ENCODE measurements around the gene CACNA2D4. TPM values are rescaled to one million over a fixed set of nuclear protein-coding genes. Genes with fewer than 3 reads are reported as not detected.

Gene CACNA2D4
- total RNA-seq, 3 donors from 2014 or later: 3.9 to 9.3 (median 4.8) TPM

DNA sequence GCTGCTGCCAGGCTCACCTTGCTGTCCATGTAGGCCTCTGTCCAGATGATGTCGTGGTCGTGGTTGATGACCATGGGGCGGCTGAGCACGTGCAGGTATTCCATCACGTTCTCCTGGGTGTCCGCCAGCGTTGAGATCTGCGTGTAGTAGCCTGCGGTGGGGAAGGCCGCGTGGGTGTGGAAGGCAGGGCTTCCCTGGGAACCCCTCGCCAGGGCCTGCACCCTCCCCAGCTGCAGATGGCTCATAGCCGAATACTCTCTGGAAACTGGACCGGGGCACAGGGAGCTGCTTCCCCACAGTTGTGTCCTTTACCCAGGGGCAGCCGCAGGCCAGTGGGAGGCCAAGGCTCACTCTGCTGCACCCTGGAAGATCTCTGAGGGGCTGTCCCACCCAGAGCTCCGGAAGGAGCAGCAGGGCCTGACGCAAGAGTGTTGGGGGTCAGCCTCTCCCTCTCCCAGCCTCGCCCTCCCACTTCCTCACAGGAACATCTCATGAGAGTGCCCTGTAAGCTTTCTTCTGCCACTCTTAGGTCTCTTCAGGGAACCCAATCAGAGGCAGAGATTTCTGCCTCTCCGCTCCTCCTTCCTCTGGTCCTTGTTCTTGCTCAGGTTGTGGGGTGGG lies 35.5 kb downstream of the CACNA2D4 start:
- no peaks in the 10 kb centered on the region for H3K36me3 ChIP-seq (ENCODE audit: low read depth)
- H3K4me1 ChIP-seq (ENCODE audit: low read depth): no peaks in the 10 kb centered on the region
- DNase-seq: no peak
- TF ChIP-seq, protein P1, sequence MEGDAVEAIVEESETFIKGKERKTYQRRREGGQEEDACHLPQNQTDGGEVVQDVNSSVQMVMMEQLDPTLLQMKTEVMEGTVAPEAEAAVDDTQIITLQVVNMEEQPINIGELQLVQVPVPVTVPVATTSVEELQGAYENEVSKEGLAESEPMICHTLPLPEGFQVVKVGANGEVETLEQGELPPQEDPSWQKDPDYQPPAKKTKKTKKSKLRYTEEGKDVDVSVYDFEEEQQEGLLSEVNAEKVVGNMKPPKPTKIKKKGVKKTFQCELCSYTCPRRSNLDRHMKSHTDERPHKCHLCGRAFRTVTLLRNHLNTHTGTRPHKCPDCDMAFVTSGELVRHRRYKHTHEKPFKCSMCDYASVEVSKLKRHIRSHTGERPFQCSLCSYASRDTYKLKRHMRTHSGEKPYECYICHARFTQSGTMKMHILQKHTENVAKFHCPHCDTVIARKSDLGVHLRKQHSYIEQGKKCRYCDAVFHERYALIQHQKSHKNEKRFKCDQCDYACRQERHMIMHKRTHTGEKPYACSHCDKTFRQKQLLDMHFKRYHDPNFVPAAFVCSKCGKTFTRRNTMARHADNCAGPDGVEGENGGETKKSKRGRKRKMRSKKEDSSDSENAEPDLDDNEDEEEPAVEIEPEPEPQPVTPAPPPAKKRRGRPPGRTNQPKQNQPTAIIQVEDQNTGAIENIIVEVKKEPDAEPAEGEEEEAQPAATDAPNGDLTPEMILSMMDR (IDR thresholded peaks at IDR 0.05): no peak
- intact Hi-C loops (cut with DNase I, micrococcal nuclease): no loop called here
- no peaks in the 10 kb centered on the region for H3K9me3 ChIP-seq
- no peak overlapping the region for H3K4me3 ChIP-seq
- no peak for ATAC-seq

DNA sequence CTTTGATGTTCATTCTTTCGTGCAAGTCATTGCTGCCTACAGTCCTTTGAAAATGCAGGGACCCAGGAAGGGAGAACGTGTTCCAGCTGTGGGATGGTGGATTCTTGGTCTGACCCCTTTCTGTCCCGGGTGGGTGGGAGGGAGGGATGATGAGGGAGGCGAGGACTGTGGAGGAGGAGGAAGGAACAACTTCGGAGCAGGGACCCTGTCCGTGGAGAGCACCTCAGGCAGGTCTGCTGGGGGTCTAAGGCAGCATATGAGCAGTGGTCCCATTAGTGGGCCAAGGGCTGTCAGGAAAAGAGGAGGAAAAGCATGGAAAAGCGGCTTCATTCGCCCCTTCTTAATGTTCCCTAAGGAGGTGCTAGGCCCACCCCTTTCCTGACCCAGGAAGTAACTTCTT lies 36.0 kb downstream of the CACNA2D4 start:
- H3K9me3 ChIP-seq: no peaks in the 10 kb centered on the region
- TF ChIP-seq, protein P1 (IDR thresholded peaks at IDR 0.05): no peak
- H3K4me3 ChIP-seq: no peak overlapping the region
- intact Hi-C loops (cut with DNase I, micrococcal nuclease): no loop called here
- no peak for DNase-seq
- H3K4me1 ChIP-seq (ENCODE audit: low read depth): no peaks in the 10 kb centered on the region
- no peak for ATAC-seq
- no peaks in the 10 kb centered on the region for H3K36me3 ChIP-seq (ENCODE audit: low read depth)

DNA sequence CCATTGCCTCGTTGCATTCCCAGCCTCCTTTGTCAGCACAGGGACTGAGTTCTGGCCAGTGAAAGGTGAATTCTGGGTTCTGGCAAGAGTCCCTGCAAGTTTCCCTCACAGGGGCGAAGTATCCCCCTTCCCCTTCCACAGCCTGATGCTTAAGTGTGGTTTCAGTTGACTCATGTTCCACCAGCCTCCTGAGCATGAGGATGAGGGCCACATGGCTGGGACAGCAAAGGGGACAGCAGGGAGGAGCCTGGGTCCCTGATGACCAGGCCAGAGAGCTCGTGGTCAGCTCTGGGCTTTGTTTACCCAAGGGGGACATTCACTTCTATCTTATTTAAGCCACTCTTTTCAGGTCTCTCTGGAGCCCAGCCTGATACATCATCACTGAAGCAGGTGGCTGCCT lies 36.5 kb downstream of the CACNA2D4 start:
- Histone ChIP-seq H3K36me3 (ENCODE audit: low read depth) (no peaks in the 10 kb centered on the region), H3K9me3 (no peaks in the 10 kb centered on the region), H3K4me1 (ENCODE audit: low read depth) (no peaks in the 10 kb centered on the region), H3K4me3 (no peak overlapping the region)
- TF ChIP-seq, protein P1 (IDR thresholded peaks at IDR 0.05): no peak
- ATAC-seq (no peak), DNase-seq (no peak)
- intact Hi-C loops (cut with DNase I, micrococcal nuclease): no loop called here

DNA sequence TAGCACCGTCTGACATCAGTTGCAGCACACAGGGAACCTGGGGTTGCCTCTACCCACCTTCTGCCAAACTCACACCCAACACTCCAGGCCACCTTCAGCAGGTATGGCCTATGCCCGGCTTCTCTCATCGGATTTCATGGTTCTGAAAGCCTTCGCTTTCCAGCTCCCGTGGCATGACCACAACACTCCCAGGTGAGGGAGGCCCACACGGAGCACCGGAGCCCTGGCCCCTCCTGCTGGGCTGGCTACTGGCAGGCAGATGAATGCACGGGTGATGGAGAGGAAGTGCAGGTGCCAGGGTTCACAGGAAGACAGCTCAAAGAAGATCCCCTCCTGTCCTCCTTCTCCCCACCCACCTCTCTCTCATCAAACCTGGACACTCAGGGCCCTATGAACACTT lies 37.2 kb downstream of the CACNA2D4 start:
- H3K4me3 ChIP-seq: no peak overlapping the region
- TF ChIP-seq, protein P1 (IDR thresholded peaks at IDR 0.05): no peak
- intact Hi-C loops (cut with DNase I, micrococcal nuclease): no loop called here
- ATAC-seq (no peak), DNase-seq (no peak)
- H3K9me3 ChIP-seq: no peaks in the 10 kb centered on the region
- no peaks in the 10 kb centered on the region for H3K36me3 ChIP-seq (ENCODE audit: low read depth)
- no peaks in the 10 kb centered on the region for H3K4me1 ChIP-seq (ENCODE audit: low read depth)

DNA sequence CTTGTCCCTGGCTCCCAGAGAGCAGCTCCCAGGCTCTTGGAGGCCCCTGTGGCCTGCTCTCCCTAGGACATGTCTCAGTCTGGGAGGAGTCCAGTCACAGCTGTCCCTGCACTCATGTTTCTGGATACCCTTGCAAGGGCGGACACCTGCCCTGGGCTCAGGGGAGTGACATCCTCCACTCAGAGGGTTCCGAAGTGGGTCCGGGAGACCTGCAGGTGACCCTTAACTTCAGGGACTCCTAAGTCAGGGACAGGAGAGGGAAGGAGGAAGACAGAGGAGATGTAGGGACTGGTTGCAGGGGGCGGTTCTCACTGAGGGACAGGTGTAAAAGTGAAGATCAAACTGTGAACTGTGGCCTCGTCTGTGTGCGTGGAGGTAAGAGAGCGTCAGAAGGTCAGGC lies 37.6 kb downstream of the CACNA2D4 start:
- DNase-seq (no peak), ATAC-seq (no peak)
- H3K9me3 ChIP-seq: no peaks in the 10 kb centered on the region
- TF ChIP-seq, protein P1 (IDR thresholded peaks at IDR 0.05): no peak
- H3K36me3 ChIP-seq (ENCODE audit: low read depth): no peaks in the 10 kb centered on the region
- no peak overlapping the region for H3K4me3 ChIP-seq
- H3K4me1 ChIP-seq (ENCODE audit: low read depth): no peaks in the 10 kb centered on the region
- intact Hi-C loops (cut with DNase I, micrococcal nuclease): no loop called here
